NCI-H526 (cell line): ENCODE data around the gene ZHX3.

ENCODE experiments used
- DNase-seq, 2 experiments: peaks; one replicate each; lab custom pipeline; 2025; lab: John Stamatoyannopoulos, UW

The ZHX3 gene

GRCh38 chr20:41222703-41223102 lies 94.8 kb downstream of the ZHX3 start:
- DNase-seq: no peak

GRCh38 chr20:41222296-41222695 lies 95.2 kb downstream of the ZHX3 start:
- DNase-seq: no peak

GRCh38 chr20:41221614-41222218 lies 95.8 kb downstream of the ZHX3 start:
- DNase-seq: no peak

GRCh38 chr20:41219824-41220223 lies 97.7 kb downstream of the ZHX3 start:
- DNase-seq: no peak

GRCh38 chr20:41218466-41218865 lies 99.1 kb downstream of the ZHX3 start:
- no peak for DNase-seq

GRCh38 chr20:41217422-41217821 lies 100.1 kb downstream of the ZHX3 start:
- no peak for DNase-seq

- DNase-seq: no peak
Measured at GRCh38 chr20:41214666-41215065, 102.9 kb downstream of the ZHX3 start.

GRCh38 chr20:41214202-41214601 lies 103.3 kb downstream of the ZHX3 start:
- no peak for DNase-seq

- DNase-seq: no peak
Measured at GRCh38 chr20:41213150-41213820, 104.2 kb downstream of the ZHX3 start.

GRCh38 chr20:41205313-41205712 lies 112.2 kb downstream of the ZHX3 start:
- DNase-seq: no peak

- no peak for DNase-seq
Measured at GRCh38 chr20:41204304-41205265, 112.9 kb downstream of the ZHX3 start.

GRCh38 chr20:41203660-41204059 lies 113.9 kb downstream of the ZHX3 start:
- DNase-seq: no peak

- no peak for DNase-seq
Measured at GRCh38 chr20:41202426-41202825, 115.1 kb downstream of the ZHX3 start.

- no peak for DNase-seq
Measured at GRCh38 chr20:41201760-41202159, 115.8 kb downstream of the ZHX3 start.

GRCh38 chr20:41200446-41201202 lies 116.9 kb downstream of the ZHX3 start:
- DNase-seq: no peak

- no peak for DNase-seq
Measured at GRCh38 chr20:41198443-41198842, 119.1 kb downstream of the ZHX3 start.

GRCh38 chr20:41196653-41197225 lies 120.8 kb downstream of the ZHX3 start:
- no peak for DNase-seq

- no peak for DNase-seq
Measured at GRCh38 chr20:41192575-41192974, 125.0 kb downstream of the ZHX3 start.

GRCh38 chr20:41191562-41192500 lies 125.7 kb downstream of the ZHX3 start:
- no peak for DNase-seq

GRCh38 chr20:41187668-41188067 lies 129.9 kb downstream of the ZHX3 start:
- DNase-seq: no peak
